Stimulated activated CD8-positive, alpha-beta memory T cell treated with anti-CD3 and anti-CD28 coated beads, Interleukin-15, amount 100 ng/mL, for 4 hours (primary cell): Measurements from ENCODE around the gene CABLES2.

Experiments
- DNase-seq, 2 donors: peaks; one replicate each; pipeline ENCODE4 v3.0.0-alpha.2; 2020; ENCODE audit warnings: low read depth in 2 of 2

Gene CABLES2

DNA sequence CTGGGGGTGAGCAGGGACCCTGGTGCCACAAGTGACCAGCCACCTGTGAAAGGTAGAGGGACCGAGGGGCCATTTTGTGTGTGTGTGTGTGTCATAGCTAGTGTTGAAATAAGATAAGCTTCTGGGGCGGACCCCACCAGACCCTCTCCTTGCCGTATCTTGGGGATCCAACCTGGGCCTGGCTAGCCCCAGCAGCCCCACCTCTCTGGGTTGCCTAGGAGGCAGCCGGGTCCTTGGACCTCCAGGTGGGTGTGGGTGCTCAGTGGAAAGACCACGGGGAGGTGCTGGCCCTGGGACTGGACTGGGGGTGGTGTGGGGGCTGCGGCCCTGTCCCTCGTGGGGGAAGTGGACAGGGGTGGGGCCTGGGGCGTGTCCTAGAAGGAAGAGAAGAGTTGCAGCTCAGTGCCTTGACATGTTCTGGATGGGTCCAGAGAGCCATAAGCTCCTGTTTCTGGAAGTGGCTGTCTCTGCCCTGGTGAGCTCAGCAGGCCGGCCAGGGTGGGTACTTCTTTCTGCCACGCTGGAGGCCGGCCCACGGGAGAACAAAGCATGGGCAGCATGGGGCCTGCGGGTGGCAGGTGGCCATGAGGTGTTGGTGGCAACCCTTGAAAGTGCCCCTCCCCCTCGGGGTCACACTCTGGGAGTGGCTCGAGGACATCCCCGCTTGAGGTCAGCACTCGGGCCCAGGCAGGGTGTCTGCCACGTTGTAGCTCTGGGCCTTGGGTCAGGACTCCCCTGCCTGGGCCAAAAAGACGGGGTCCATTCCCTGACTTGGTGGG lies 11.8 kb upstream of the CABLES2 start:
- no peak for DNase-seq

DNA sequence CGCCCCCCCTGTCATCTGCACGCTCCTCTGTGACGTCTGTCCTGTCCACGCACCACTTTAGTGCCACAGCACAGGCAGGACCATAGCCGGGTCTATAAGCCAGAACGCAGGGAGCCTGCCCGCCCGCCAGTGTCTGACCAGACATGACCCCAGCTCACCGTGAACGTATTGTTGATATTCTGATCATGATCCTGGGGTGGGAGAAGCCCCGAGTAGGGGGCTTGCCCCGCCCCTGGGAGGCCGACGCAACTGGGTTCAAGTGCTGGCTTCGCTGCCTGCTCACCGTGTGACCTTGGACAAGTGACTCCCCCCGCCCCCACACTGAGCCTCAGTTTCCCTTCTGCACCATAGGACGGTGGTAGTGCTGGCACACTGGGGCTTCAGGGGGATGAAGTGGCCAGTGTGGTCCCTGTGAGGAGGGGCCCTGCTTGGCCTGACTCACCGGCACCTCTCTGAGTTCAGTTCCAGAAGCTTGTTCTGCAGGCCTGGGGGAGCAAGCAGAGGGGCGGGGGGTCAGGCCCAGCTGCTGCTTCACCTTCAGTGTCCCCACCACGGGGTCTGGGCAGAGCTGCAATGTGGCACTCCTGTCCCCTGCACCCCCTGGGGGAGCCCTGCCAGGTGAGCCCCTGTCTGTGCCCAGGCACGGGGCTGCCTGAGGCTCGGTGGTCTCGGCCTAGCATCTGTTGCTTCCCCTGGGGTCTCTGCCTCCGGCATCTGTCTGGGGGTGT lies 11.1 kb upstream of the CABLES2 start:
- no peak for DNase-seq

DNA sequence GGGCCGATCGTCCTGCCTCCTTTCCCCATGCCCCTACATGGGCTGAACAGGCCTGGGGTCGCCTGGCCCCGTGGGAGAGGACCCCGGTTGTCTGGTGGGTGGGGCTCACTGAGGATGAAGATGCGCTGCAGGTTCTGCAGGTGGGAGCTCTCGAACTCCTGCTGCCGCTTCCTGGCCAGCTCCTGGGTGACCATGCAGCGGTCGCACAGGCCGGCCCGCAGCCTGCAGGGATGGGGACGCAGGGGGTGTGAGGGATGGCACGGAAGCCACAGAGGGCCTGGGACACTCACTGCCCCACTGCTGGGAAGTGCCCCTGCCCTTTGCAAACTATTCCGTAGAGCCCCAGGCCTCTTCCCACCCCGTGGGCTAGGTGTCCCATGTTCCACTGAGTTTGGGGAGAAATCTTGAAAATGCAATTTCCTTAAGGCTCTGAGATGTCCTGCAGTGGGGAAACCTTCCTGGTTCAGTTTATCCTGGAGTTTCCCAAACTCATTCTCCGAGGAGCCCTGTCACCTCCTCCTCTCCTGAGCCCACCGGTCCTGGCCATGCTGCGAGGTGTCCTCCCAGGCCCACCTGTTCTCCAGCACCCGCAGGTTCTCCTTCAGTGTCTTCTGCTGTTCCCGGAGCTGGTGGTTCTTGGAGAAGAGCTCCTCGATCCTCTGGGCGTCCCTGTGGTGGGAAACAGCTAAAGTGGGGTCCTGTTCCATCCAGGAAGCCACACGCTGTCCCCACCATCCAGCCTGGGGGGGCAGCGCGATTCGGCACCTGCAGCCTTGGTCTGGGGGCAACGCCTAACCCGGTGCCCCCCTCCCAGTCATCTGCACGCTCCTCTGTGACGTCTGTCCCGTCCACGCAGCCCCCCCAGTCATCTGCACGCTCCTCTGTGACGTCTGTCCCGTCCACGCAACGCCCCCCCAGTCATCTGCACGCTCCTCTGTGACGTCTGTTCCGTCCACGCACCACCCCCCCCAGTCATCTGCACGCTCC lies 9.9 kb upstream of the CABLES2 start:
- no peak for DNase-seq

DNA sequence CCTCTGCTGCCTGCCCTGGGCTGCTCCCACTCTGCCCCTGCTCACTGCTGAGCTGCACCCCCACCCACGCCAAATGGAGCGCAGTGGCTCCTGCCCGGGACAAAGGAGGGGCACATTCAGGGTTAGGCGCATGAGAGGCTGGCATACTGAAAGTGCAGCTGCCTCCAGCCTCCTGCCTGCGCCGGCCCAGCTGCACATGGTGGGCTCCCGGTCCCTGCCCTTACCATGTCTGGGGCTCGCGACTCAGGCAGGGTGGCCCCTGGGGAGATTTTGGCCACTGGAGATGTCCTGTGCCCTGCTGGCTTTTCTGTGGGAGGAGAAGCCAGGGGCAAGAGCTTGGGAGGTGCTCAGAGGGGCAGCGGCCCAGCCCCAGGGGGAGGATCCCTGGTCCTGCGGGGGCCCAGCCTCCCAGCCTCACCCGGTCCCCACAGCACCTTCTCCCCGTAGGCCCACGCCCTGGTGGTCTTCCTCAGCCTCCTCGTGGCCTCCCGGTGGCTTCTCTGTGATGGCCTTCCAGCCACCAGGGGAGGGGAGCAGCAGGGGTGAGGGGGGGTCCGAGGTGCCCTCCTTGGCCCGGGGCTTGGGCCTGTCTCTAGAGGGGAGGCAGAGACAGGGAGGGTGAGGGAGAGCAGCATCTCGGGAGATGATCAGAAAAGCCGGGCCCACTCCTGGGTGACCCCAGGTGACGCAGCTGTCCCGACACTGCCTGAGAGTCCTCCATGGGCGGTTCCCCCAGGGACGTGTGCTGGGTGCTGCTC lies 8.4 kb upstream of the CABLES2 start:
- DNase-seq: no peak

- DNase-seq: no peak
Observed at GRCh38 chr20:62413896-62414481, 6.9 kb upstream of the CABLES2 start.

DNA sequence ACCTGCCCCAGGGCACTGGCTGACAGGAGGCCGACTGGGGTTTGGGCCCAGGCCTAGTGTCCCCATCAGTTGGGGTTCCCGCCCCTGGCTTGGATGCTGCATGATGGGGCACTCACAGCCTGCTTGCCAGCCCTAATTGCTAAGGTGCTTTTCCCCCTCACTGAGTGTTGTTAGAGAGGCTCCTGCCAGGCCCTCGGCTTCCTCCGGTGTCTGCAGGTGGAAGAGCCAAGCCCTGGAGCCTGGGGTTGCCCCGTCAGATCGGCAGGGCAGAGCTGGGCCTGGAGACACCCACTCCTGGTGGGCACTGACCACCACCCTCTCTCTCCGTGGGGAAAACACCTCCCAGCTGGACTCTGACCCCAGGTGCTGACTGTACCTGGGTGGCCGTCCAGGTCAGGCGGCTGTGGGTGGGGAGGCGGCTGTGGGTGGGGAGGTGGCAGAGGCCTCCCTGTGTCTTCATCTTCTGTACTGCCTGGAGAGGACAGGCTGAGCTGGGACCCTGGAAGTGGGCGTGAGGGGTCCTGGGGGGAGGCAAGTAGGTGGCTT lies 6.0 kb upstream of the CABLES2 start:
- no peak for DNase-seq

- DNase-seq: no peak
Observed at GRCh38 chr20:62412194-62413024, 5.3 kb upstream of the CABLES2 start.

DNA sequence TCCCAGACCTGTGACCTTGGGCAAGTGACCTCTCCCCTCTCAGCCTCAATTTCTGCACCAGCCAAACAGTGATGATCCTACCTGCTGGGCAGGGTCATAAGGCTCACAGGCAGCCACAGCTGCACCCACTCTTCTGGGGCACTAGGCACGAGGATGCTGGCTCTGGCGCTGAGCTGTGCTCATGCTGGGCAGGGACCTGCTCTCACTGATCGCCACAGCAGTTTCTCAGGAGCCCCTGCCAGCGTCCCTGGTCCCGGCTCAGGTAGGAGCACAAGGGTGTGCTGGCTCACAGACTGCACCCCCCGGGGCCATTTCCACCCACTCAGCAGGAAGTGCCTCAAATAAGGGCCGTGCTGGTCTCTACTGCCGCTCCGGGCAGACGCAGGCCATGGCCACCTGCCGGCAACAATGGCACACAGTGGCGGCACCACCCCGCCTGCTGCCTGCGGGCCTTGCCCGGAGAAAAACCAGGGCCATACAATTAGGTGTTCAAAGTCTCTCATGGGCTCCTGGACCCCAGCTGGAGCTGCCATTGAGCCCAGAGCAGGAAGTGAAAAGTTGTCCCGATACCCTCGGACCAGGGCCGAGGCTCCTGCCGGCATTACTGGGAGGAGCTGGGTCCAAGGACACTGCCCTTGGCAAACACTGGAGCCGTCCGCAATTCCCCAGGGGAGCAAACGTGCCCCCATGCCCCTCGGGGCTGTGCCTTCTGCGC lies 4.6 kb upstream of the CABLES2 start:
- DNase-seq: no peak

DNA sequence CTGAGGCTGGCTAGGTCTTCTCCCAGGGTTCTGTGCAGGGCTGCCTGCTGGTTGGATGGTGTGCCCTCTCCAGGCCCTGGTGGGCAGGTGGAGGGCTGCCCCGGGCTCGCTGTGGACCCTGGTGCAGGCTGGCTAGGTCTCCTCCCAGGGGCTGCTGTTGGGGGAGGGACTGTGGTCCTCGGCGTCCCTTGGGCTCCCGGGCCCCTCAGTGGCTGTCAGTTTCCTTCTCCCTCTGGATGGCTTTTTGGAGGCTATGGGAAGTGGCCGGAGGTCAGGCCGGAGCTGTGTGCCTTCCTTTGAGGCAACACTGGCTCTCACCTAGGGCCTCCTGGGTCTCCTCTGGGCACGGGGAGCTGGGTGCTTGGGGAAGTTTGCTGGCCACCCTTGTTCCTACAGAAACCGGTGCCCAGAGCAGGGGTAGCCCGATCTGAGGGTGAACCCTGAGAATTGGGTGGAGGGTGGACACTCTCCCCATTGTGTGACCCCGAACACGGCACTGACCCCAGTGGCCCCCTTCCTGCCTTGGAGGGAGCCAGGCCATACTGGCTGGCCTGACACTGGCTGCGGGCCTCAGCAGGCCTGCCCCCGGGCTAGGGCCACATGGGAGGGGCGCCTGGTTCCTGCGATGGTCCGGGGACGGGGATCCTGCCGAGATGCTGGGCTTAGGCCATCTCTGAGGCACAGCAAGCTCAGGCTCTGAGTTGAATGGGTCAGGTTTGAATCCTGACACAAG lies 3.8 kb upstream of the CABLES2 start:
- DNase-seq: no peak

- no peak for DNase-seq
Observed at GRCh38 chr20:62409931-62410745, 3.1 kb upstream of the CABLES2 start.

DNA sequence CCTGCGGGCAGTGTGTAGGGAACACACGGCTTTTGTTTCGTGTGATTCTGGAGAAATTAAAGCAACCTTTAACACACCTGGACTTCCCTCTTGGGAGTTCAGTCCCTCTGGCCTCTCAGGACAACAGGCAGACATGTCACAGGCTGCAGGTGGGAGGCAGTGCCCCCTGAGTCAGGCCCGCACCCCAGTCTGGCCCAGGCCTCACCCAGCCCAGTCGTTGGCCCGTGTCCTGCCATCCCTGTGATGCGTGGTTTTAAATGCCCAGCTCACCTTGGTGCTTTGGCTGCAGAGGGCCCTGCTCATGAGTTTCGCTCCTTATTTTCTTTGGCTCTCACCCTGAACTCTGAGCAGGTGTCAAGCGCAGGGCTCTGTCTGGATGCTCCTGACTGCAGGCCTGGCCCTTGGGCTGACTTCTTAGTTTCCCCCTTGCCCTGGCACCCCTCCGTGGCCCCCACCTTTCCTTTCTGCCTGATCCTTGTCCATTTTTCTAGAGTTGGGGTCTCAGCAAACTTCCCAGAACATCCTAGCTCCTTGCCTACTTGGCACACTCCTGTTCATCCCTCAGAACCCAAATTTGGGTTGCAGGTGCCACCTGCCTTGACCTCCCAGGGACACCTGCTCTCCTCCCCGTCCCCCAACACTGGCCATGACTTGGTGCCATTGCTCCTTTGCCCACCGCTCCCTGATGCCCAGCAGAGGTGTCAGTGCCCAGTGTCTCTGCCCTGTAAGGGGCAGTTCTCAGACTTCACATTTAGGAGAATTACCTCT lies 2.2 kb upstream of the CABLES2 start:
- no peak for DNase-seq

- no peak for DNase-seq
Observed at GRCh38 chr20:62408640-62409039, 1.6 kb upstream of the CABLES2 start.

- no peak for DNase-seq
Observed at GRCh38 chr20:62408055-62408454, 970 bp upstream of the CABLES2 start.

GRCh38 chr20:62406635-62407176 lies 379 bp downstream of the CABLES2 start:
- no peak for DNase-seq

DNA sequence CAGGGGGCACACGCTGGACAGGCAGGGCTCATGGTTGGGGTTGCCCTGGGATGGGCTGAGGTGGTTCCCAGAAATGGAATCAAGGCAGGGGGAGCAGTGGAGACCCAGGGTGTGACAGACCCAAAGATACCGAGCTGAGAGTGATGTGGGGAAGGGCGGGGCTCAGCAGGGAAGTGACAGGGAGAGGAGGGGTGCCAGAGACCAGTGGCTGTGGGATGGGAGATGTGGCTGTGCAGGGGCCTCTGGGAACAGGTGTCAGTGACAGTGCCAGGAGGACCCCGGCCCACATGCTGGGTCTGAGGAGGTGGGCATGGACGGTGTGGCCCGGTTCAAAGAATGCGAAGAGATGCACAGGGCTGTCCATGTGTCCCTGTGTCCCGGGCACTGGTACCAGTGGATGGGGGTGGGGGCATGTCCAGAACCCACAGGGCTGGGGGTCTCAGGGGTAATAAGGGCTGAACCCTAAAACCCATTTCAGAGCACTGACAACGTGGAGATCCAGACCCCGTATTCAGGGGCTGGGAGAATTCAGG lies 1.0 kb downstream of the CABLES2 start:
- DNase-seq: no peak
